DMS79 treated with DMSO at 0.1 percent for 48 hours (cell line): Measurements from ENCODE around the gene RPL39L.
A peak's percentile ranks its signal among the peaks of the same experiment; 100 is the strongest.
"Not testable (repeated sequence)": the region's sequence is repeated elsewhere in the genome, so short reads cannot be mapped to it uniquely, and the experiment has no call there.

Experiments used
- DNase-seq: peaks from one replicate; lab custom pipeline; 2025; lab: John Stamatoyannopoulos, UW

The RPL39L gene

DNA sequence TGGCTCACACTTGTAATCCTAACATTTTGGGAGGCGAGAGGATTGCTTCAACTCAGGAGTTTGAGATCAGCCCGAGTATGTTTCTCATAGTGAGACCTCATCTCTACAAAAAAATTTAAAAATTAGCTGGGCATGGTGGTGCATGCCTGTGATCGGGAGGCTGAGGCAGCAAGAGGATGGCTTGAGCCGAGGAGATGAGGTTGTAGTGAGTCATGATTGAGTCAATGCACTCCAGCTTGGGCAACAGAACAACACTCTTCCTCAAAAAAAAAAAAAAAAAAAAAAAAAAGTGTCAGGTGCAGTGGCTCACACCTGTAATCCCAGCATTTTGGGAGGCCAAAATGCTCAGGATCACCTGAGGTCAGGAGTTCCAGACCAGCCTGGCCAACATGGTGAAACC is 2.4 kb downstream of the RPL39L start:
- no peak for DNase-seq

DNA sequence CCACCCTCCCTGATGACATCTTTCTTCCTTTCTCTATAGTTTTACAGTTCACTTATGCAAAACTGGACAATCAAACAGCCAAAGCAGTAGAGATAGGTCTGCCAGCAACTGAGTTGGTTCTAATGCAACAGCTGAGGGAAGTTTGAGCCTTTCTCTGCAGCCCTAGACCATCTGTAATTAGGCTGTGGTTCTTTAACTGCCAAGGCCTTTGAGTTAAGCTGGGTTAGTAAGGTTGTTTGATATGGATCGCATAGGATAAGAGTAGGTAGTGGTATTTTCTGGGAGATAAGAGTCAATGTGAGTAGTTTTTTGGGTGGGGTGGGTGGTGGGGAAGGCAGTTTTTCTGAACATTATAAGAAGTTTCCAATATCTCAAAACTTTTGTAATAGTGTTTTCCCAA is 3.0 kb downstream of the RPL39L start:
- DNase-seq = no peak

DNA sequence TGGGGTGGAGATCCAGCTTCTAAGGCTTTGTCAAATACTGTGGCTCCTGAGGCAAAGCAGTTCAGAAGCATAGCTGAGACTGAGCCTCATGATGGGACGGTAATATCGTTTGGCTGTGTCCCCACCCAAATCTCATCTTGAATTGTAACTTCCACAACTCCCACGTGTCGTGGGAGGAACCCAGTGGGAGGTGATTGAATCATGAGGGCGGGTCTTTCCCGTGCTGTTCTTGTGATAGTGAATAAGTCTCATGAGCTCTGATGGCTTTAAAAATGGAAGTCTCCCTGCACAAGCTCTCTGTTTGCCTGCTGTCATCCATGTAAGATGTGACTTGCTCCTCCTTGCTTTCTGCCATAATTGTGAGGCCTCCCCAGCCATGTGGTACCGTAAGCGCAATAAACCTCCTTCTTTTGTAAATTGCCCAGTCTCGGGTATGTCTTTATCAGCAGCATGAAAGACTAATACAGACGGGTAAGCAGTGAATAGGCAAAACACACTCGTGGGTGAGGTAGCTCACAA is 4.1 kb downstream of the RPL39L start:
- not testable (repeated sequence) for DNase-seq

DNA sequence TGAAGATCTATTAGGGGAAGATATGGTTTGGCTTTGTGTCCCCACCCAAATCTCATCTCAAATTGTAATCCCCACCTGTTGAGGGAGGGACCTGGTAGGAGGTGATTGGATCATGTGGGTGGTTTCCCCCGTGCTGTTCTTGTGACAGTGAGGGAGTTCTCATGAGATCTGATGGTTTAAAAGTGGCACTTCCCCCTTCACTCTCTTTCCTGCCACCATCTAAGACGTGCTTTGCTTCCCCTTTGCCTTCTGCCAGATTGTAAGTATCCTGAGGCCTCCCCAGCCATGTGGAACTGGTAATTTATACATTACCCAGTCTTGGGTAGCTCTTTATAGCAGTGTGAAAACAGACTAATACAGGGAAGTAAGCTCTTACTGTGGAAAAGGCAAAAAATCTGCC is 6.1 kb downstream of the RPL39L start:
- not testable (repeated sequence) for DNase-seq

DNA sequence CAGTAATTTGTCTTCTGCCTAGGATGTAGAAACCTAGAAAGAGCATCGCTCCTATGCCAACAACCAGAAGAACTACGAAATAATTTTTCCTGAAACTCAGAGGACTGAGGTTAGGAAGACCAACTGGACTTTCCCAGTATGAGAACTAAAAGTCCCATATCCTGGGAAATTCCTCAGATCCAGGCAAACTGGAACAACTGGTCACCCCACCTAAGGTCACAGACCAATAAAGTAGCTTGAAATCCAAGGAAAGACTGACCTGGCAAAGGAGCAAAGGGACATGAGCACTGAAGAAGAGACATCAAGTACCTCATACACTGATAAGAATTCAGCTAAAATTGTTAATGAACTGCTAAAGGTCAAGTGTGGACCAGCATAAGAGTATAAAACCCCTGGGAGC is 6.6 kb downstream of the RPL39L start:
- DNase-seq = no peak

DNA sequence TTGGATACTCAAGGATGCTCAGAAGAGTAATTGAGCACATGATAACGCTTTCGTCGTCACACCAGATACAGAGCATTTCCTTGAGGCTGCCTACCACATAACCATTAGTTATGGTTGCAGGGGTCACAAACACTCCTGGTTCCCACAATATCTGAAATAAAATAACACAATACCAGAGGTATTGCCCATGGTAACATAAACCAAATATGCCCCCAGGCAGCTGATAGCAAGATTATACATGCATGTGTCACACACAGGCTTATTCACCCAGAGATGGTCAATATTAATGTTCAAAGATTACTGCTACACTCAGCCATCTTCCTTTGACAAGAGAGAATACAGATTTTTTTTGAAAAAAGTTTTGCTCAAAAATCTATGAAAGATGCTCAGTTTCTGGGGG is 7.3 kb downstream of the RPL39L start:
- no peak for DNase-seq

DNA sequence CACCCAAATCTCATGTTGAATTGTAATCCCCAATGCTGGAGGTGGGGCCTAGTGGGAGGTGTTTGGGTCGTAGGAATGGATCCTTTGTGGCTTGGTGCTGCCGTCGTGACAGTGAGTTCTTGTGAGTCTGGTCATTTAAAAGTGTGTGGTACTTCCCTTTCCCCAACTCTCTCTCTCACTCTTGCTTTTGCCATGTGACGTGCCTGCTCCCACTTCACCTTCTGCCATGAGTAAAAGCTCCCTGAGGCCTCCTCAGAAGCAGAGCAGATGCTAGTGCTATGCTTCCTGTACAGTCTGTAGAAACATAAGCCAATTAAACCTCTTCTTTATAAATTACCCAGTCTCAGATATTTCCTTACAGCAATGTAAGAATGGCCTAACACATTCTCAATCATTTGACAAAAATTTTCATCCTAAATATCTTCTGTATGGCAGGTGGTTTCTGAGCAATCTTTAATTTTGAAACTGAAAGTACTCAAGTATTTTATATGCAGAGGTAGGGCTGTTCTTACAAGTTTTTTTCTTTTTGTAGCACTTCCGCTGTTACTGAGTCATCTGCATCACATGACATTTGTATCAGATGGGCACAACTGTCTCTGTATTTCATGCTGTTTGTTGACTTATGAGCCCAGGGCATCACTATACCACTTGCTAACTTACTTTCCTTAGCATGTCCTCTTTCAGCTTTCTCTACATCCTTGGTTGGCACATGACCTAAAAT is 8.8 kb downstream of the RPL39L start:
- DNase-seq = no peak

DNA sequence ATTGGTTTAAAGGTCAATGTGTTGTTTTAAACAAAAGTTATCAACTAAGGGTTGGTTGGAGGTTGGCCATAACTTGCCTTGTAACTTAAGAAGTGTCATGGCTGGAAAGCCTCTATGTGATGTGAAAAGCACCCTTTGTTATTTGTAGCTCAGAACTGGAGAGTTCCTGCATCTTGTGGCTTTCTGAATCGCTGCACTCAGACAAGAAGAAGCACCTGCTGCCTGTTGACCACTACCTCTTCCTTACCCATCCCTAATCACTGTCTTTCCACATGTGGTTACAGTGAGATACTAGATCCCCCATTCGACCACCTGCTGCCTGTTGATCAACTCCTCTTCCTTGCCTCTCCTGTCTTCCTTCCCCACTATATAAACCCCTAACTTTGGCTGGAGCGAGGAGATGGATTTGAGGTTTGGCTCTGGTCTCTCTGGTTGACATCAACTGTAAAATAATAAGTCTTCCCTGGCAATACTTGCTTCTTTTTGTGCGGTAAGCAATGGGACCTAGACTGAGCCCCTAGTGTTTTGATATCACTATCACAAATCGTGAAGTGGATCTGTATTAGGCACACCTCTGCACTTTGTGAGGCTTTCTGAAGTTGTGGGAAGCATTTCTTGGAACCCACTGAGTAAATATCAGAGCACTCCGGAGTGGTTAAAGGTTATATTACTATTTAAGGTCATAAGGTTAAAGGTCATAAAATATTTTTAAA is 13.8 kb downstream of the RPL39L start:
- DNase-seq = no peak

DNA sequence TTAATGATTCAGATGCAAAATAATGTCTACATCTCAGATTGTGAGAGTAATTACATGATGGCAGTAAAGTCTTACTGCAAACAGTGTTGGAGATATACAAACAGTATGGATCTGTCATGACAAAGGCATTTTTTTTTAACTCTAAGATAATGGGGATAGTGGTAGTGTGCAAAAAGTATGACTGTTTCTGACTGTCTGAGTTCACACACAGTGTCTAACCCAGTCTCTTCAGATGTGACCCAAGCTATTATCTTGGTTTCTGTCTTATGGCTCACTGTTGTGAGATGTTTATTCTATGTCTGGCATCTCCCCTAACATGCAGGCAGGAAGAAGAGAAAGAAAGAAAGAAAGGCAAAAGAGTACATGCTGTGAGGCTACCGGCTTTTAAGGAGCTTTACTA is 17.0 kb downstream of the RPL39L start:
- DNase-seq = no peak

DNA sequence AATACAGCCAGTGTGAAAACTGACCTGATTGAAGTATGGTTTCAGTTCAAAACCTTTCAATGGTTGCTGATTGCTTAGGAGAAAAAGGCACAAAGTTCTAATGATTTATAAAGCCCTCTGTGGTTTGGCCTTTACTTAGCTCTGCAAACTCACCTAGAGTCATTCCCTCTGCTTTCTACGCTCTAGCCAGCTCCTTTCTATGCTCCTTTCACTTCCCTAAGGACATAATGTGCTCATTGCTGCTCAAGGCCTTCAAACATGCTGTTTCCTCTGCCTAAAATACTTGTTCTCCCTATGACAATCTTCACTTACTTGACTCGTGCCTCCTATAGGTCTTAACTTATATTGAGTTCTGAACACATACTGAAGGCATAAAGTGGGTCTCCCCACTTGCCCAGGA is 19.0 kb downstream of the RPL39L start:
- no peak for DNase-seq

DNA sequence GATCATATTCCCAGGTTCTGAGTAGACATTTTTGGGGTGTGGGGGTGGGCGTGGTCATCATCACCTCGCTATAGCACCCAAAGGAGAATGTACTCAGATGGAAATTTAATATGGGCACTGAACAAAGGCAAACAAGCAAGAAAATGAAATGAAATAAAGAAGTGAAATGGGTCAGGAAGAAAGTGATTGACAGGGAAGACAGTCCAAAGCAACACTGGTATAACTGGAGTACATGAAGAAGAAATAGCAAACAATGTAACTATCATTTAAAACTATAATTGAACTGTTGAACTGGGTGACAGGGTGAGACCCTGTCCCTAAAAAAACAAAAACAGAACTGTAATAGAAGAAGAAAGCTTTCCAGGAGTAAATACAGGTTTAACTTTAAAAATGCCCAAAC is 24.8 kb downstream of the RPL39L start:
- no peak for DNase-seq

DNA sequence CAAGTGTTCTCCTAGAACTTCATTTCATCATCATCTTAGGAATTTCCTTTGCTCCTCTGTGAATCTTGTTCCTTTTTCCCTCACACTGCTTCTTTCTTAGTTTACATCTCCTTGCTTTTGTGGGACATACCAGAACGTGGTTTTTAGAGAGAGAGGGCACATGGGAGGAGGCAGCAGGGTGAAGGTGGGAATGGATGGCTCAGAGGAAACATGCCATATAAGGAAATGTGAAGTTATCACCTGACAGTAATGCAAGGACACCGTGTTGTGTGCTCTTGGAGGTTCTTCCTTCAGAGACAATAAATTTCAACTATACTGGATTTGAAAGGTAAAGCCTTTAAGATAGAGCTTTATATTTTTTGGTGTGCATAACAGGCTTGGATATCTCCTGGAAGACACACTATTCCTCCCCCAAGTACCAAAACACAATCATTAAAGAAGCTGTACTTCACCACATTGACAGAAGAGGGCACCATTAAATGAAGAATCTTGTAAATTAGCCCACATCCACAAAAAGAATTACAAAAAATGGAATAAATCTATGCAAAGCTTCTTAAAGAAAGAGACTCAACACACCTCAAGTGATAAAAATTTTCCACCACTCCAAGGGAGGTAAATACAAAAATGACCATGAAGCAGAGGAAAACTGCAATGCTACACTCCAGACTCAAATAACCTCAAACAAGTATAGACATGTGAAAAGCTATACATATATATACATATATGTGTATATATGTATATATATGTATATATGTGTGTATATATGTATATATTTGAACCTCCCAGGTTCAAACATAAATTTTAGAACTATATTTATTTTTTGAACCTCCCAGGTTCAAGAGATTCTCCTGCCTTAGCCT is 26.1 kb downstream of the RPL39L start:
- no peak for DNase-seq

DNA sequence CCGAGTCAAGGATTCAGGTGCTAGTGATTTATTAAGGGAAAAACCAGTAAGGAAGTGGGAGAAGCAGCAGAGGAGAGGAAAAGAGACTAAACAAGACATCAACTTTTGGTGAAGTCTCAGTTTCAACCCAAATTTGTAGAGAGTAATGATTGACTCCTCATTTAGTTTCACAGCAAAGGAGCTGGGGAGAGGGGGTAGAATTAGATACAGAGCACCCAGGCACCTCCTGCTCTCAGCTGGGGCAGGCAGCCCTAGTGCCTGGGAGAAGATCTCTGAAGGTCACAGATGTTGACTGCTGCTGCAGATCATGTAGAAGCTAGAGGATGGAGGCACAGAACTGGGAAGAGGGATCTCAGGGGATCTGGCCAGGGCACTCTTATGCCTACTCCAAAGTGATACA is 29.1 kb downstream of the RPL39L start:
- DNase-seq = no peak

DNA sequence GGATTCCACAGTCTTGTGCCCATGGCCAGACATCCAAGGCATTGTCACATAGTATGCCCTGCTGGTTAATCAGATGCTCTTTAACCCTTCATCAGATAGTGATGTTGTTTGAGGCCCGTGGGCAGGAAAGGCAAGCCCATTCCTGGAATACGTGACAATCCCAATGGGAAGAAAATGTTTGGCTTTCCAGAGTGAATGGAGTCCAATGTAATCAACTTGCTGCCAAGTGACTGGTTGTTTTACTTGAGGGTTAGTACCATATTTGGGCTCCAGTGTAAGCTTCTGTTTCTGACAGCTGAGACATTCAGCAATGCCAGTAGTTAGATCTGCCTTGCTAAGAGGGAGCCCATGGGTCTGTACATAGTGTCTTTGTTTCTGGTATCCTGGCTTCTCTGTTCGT is 31.3 kb downstream of the RPL39L start:
- DNase-seq = no peak

DNA sequence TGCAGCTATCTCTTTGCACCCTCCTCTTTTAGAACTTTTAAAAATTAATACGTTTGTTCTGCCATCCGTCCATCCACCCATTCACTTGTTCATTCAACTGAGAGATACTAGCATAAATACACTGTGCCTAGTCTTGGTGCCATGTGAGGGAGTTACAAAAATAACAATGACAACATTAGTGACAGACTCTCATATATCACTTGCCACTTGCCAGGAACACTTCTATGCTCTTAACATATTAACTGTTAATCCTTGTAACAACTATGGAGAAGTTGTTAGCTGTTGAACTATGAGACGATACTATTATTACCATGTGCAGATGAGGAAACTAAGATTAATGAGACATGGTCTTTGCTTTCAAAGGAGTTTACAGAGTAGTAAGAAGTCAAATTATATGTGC is 33.6 kb downstream of the RPL39L start:
- no peak for DNase-seq

DNA sequence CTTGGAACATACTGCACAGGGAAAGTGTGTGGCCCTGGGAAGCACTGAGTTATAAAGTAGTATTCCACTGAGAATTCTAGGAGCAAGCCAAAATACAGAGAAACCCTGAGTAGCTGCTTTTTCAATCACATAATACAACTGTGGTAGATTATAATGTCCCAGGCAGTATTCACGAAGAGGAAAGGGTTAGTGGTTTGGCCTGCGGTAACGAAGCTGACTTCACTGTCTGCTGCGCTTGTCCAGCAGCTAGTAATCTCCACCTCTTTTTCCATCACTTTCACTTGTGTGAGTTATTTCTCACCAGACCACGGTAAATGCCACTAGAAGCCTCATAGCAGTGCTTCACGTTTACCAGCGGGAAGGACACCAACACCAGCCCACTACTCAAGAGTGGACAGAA is 34.4 kb downstream of the RPL39L start:
- no peak for DNase-seq

DNA sequence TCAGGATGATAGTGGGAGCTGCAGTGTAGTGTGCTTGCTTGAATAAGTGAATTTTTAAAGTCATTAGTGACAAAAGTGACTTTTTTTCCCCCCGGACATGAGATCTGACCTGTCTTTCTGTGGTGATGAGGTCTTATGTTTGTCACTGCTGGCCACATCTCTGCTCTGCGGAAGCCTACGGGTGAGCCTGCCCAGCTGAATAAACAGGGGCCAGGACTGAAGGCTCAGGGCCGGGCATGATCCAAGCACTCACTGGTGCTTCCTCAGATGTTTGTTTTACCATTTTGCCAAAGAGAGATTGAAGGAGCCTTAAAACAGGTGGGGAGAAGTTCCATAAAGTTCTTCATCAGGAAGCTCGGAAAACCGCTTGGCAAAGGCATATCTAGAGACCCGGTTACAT is 35.0 kb downstream of the RPL39L start:
- DNase-seq = no peak

DNA sequence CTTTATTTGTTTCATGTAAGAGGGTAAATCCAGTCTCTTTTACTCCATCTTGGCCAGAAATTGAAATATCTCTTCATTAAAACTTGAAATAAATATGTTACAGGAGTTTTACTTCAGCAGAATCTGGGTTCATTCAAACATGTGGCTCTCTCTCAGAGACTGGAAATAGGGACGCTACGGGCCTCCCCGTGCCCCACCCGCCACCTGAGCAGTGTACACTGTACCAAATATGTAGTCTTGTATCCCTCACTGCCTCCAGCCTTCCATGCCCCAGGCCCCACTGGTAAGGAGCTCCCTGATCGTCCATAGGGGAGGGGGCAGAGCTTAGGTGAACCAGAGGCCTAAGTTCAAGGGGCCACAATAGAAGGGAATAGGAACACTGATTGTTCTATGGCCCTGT is 36.0 kb downstream of the RPL39L start:
- DNase-seq = no peak

DNA sequence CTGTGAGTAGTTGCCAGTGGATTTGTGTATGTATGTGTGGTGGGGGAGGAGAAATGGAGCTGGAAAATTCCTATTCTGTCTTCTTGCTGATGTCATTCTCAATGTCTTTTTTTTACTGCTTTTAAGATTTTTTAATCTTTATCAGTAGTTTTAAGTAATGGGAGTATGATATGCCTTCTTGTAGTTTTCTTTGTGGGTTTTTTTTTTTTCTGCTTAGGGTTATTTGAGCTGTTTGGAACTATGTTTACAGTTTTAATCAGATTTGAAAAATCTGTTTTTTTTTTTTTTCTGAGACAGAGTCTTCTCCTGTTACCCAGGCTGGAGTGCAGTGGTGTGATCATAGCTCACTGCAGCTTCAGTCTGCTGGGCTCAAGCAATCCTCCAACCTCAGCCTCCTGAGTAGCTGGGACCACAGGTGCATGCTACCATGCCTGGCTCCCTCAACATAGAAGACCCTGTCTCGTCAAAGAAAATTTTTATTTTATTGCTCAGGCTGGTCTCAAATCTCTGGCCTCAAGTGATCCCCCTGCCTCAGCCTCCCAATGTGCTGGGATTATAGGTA is 37.1 kb downstream of the RPL39L start:
- DNase-seq = no peak

DNA sequence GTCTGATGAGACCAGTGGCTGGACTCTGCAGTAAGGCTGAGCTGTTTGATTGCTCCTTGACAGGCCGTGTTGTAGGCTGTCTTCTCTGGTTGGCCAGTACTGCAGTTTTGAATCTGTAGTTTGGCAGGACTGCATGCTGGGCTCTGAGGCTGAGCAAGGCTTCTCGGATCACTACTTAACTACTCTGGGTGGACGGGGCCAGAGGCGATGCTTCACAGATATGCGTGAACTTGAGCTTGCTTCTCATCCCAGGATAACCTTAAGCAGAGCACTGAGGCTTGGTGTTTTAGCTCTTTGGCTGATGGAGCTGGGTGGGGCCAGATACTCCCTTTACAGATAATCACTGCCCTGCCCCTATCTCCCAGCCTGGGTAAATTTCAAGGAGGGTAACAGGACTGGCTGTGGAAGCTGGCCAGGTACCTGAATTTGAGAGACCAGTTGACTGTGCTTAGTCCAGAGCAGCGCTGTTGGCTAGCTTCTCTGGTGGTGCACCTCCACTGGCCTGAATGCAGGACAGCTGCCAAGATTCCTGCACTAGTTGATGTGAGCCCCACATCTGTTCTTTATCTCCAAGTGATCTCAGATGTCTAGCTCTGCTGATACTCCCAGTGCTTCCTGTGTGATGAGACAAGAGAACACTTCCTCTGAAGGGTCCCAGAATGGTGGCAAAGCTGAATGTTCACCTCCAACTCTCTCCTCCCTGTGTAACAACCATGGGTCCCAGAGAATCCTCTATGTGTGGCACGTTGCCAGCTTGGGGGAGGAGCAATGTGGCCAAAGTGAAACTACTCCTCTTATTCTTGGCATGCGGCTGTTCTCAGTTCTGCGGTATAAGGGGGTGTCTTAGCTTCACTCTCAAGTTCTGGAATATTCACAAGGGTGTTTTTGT is 37.9 kb downstream of the RPL39L start:
- DNase-seq = peak; percentile 17

DNA sequence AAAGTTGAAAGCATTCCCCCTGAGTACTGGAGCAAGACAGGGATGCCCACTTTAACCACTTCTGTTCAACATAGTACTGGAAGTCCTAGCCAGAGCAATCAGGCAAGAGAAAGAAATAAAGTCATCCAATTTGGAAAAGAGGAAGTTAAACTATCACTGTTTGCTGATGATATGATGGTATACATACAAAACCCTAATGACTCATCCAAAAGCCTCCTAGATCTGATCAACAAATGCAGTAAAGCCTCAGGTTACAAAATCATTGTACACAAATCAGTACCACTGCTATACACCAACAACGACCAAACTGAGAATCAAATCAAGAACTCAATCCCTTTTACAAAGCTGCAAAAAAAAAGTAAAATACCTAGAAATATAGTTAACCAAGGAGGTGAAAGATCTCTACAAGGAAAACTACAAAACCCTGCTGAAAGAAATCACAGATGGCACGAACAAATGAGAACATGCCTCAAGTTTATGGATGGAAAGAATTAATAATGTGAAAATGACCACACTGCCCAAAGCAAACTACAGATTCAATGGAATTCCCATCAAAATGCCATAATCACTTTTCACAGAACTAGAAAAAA is 40.3 kb downstream of the RPL39L start:
- no peak for DNase-seq
